Neural progenitor cell (in vitro differentiated cells): ENCODE results near the gene ARHGAP4.

ENCODE experiments used
- EZH2 ChIP-seq: fragments of 200-600 bp; sonication (generic); IDR thresholded peaks from 2 replicates; pipeline ENCODE4 v1.6.1; 2017; ENCODE audit warnings: antibody characterized with exemption, mild to moderate bottlenecking, moderate library complexity
- EZH2phosphoT487 ChIP-seq: fragments of 200-600 bp; sonication (generic); IDR thresholded peaks from 2 replicates; pipeline ENCODE4 v1.6.1; 2017; ENCODE audit warnings: antibody characterized with exemption
- TF ChIP-seq, protein P1 (sequence below): fragments of 200-600 bp; sonication (generic); IDR thresholded peaks from 2 replicates; pipeline ENCODE4 v1.5.1; 2017; ENCODE audit warnings: antibody characterized with exemption, mild to moderate bottlenecking

DNA sequence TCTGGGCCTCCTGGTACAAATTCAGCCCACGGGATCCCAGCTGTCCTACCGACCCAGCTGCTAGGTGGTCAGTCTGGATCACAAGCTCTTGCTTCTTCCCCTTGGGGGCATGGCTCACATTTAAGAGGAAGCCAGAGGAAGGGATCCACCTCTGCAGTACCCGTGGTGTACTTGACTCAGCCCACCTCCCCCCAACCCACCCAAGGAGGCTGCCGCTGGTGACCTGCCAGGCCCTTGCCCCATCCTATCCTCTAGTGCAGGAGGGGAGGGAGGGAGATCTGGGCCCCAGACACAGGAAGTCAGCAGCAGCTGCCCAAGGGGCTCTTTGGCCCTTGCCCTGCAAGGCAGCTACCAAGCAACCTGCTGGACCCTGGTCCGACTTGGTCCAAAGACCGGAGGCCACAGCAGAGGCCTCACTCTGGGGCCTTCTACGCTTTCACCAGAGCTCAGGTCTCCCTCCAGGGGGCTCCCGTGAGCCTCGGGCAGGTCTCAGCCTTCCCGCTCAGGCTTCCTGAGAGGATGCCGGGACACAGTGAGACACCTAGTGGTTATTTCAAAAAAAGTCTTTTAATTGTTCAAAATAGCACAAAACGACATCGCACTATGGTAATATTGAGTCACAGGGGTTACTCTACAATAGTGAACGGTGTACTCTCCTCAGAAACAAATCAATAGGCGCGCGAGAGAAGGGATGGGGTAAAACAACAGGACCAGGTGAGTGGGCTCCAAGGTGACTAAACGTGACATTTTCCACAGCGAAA is 21.1 kb upstream of the ARHGAP4 start:
- TF ChIP-seq, protein P1, sequence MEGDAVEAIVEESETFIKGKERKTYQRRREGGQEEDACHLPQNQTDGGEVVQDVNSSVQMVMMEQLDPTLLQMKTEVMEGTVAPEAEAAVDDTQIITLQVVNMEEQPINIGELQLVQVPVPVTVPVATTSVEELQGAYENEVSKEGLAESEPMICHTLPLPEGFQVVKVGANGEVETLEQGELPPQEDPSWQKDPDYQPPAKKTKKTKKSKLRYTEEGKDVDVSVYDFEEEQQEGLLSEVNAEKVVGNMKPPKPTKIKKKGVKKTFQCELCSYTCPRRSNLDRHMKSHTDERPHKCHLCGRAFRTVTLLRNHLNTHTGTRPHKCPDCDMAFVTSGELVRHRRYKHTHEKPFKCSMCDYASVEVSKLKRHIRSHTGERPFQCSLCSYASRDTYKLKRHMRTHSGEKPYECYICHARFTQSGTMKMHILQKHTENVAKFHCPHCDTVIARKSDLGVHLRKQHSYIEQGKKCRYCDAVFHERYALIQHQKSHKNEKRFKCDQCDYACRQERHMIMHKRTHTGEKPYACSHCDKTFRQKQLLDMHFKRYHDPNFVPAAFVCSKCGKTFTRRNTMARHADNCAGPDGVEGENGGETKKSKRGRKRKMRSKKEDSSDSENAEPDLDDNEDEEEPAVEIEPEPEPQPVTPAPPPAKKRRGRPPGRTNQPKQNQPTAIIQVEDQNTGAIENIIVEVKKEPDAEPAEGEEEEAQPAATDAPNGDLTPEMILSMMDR: peak; percentile 75
- TF ChIP-seq EZH2 (no peak), EZH2phosphoT487 (no peak)
